SK-N-SH (cell line): ENCODE measurements around the gene EEA1.

Experiments
- EP300 ChIP-seq, 2 experiments: IDR thresholded peaks; 2 replicates each; pipeline versions ENCODE4 v1.4.0 to v1.6.1; 2012; ENCODE audit warnings: borderline replicate concordance in 1 of 2, low read depth in 1 of 2, low read length in 1 of 2
- FOSL2 ChIP-seq: IDR thresholded peaks from 2 replicates; pipeline ENCODE4 v1.4.0; 2012; ENCODE audit warnings: low read depth, mild to moderate bottlenecking, moderate library complexity, borderline replicate concordance
- FOXM1 ChIP-seq: IDR thresholded peaks from 2 replicates; pipeline ENCODE4 v1.4.0; 2012; ENCODE audit warnings: low read depth, mild to moderate bottlenecking
- JUND ChIP-seq: IDR thresholded peaks from 2 replicates; pipeline ENCODE4 v1.4.0; 2012
- MAX ChIP-seq: IDR thresholded peaks from 2 replicates; pipeline ENCODE4 v1.4.0; 2012; ENCODE audit warnings: low read depth
- POLR2AphosphoS5 ChIP-seq: IDR thresholded peaks from 2 replicates; pipeline ENCODE4 v1.6.1; 2012; ENCODE audit warnings: low read depth, low read length
- YY1 ChIP-seq: IDR thresholded peaks from 2 replicates; pipeline ENCODE4 v1.4.0; 2012; ENCODE audit warnings: low read depth, mild to moderate bottlenecking
- TF ChIP-seq, protein P1 (sequence below): fragments of 200-600 bp; sonication (generic); IDR thresholded peaks from 2 replicates; pipeline ENCODE4 v1.6.1; 2017; ENCODE audit warnings: antibody characterized with exemption, mild to moderate bottlenecking, moderate library complexity
- TF ChIP-seq, protein P2 (sequence below): fragments of 150-350 bp; IDR thresholded peaks from 2 replicates; pipeline ENCODE4 v1.6.1; 2017; ENCODE audit warnings: antibody characterized with exemption, low read length, low read depth, borderline replicate concordance

GRCh38 chr12:92845329-92845728 is 83.8 kb downstream of the EEA1 start:
- TF ChIP-seq EP300 (IDR thresholded peaks at IDR 0.05; ENCODE audit: borderline replicate concordance in 1 of 2, low read depth in 1 of 2, low read length in 1 of 2) (no peak), YY1 (no peak), FOXM1 (no peak), JUND (no peak), MAX (no peak), FOSL2 (no peak), POLR2AphosphoS5 (no peak)
- TF ChIP-seq, protein P1, sequence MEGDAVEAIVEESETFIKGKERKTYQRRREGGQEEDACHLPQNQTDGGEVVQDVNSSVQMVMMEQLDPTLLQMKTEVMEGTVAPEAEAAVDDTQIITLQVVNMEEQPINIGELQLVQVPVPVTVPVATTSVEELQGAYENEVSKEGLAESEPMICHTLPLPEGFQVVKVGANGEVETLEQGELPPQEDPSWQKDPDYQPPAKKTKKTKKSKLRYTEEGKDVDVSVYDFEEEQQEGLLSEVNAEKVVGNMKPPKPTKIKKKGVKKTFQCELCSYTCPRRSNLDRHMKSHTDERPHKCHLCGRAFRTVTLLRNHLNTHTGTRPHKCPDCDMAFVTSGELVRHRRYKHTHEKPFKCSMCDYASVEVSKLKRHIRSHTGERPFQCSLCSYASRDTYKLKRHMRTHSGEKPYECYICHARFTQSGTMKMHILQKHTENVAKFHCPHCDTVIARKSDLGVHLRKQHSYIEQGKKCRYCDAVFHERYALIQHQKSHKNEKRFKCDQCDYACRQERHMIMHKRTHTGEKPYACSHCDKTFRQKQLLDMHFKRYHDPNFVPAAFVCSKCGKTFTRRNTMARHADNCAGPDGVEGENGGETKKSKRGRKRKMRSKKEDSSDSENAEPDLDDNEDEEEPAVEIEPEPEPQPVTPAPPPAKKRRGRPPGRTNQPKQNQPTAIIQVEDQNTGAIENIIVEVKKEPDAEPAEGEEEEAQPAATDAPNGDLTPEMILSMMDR, result no peak
- TF ChIP-seq, protein P2, sequence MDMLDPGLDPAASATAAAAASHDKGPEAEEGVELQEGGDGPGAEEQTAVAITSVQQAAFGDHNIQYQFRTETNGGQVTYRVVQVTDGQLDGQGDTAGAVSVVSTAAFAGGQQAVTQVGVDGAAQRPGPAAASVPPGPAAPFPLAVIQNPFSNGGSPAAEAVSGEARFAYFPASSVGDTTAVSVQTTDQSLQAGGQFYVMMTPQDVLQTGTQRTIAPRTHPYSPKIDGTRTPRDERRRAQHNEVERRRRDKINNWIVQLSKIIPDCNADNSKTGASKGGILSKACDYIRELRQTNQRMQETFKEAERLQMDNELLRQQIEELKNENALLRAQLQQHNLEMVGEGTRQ, result no peak
